Esophagus muscularis mucosa (tissue), 2 donors: Measurements from ENCODE around the gene LRP5.

Source experiments
- POLR2A ChIP-seq: fragments of 450-650 bp; IDR thresholded peaks from one replicate; pipeline ENCODE4 v1.6.1; 2017; ENCODE audit warnings: antibody characterized with exemption, moderate library complexity, mild to moderate bottlenecking, low read depth
- POLR2AphosphoS5 ChIP-seq, 2 donors: sonication (generic); formaldehyde crosslinking; IDR thresholded peaks; one replicate each; pipeline ENCODE4 v1.6.1; 2017; ENCODE audit warnings: antibody characterized with exemption in 2 of 2

DNA sequence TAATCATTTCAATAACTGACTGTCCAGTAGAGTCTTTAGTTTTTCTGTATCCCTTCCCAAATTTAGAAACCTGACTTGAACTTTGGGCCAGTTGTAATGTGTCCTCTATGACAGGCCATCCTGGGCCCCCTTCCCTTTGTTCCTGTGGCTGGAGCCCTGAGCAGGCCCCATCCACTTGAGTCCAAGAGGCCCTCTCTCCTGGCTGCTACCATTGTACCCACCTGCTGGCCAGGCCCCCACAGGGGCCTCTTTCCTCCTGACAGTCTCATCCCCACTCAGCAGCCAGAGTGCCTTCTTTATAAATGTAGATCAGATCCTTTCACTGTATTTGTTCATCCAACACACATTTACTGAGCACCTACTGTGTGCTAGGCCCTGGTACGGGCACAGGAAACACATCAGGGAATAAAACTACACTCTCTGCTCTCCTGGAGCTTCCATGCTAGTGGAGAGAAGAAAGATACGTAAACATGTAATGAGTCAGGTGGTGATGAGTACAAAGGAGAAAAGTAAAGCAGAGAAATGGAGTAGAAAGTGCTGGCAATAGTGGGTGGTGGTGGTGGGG, 2.7 kb upstream of the LRP5 start:
- TF ChIP-seq POLR2AphosphoS5 (IDR thresholded peaks at IDR 0.05), result no peak
- no peak for TF ChIP-seq POLR2A
